Mesendoderm (in vitro differentiated cells): Measurements from ENCODE around the gene COX20.
"Not testable (repeated sequence)": the region's sequence is repeated elsewhere in the genome, so short reads cannot be mapped to it uniquely, and the experiment has no call there.

Experiments used
- DNase-seq: peaks from one replicate; pipeline ENCODE4 v3.0.0; 2013
- H2AK5ac ChIP-seq: 2 replicates; pipeline ENCODE4 v1.6.1; 2013; ENCODE audit warnings: low read length, inconsistent platforms
- H2BK120ac ChIP-seq: 2 replicates; pipeline ENCODE4 v1.6.1; 2013; ENCODE audit warnings: low read depth, mild to moderate bottlenecking, low read length, moderate library complexity, mixed read lengths
- H2BK15ac ChIP-seq: replicated peaks from 2 replicates; pipeline ENCODE4 v1.6.1; 2013; ENCODE audit warnings: low read depth, mild to moderate bottlenecking, moderate library complexity
- H2BK5ac ChIP-seq: 2 replicates; pipeline ENCODE4 v1.6.1; 2013; ENCODE audit warnings: low read length, inconsistent platforms
- H3K18ac ChIP-seq: 2 replicates; pipeline ENCODE4 v1.6.1; 2013; ENCODE audit warnings: mild to moderate bottlenecking, low read length, mixed read lengths
- H3K23ac ChIP-seq: one replicate; pipeline ENCODE4 v1.6.1; 2013; ENCODE audit warnings: low read length
- H3K27ac ChIP-seq: 2 replicates; pipeline ENCODE4 v1.5.1; 2013; ENCODE audit warnings: low read depth, mild to moderate bottlenecking, inconsistent platforms, low read length, moderate library complexity
- H3K27me3 ChIP-seq: 2 replicates; pipeline ENCODE4 v1.6.1; 2013; ENCODE audit warnings: low read length, control low read depth, mild to moderate bottlenecking, inconsistent platforms; ENCODE audit not compliant: insufficient read depth, poor library complexity
- H3K36me3 ChIP-seq: 2 replicates; pipeline ENCODE4 v1.6.1; 2013; ENCODE audit warnings: low read length, inconsistent platforms; ENCODE audit not compliant: control insufficient read depth, insufficient read depth
- H3K4ac ChIP-seq: one replicate; pipeline ENCODE4 v1.6.1; 2013; ENCODE audit warnings: low read depth, mild to moderate bottlenecking, low read length, moderate library complexity
- H3K4me1 ChIP-seq: 2 replicates; pipeline ENCODE4 v1.6.1; 2013; ENCODE audit warnings: low read depth, low read length, inconsistent platforms; ENCODE audit not compliant: control insufficient read depth
- H3K4me2 ChIP-seq: 2 replicates; pipeline ENCODE4 v1.6.1; 2013; ENCODE audit warnings: low read length
- H3K4me3 ChIP-seq: 2 replicates; pipeline ENCODE4 v1.5.1; 2013; ENCODE audit warnings: mild to moderate bottlenecking, low read length
- H3K56ac ChIP-seq: one replicate; pipeline ENCODE4 v1.6.1; 2013; ENCODE audit warnings: low read length
- H3K79me1 ChIP-seq: 2 replicates; pipeline ENCODE4 v1.6.1; 2013; ENCODE audit warnings: low read length, inconsistent platforms
- H3K79me2 ChIP-seq: 2 replicates; pipeline ENCODE4 v1.6.1; 2013; ENCODE audit warnings: mild to moderate bottlenecking, low read length; ENCODE audit not compliant: control insufficient read depth, insufficient read depth
- H3K9ac ChIP-seq: 2 replicates; pipeline ENCODE4 v1.6.1; 2013; ENCODE audit warnings: low read length, inconsistent platforms
- H4K5ac ChIP-seq: one replicate; pipeline ENCODE4 v1.6.1; 2013; ENCODE audit warnings: low read length
- H4K8ac ChIP-seq: one replicate; pipeline ENCODE4 v1.6.1; 2013; ENCODE audit warnings: low read depth, mild to moderate bottlenecking, control low read depth, low read length, moderate library complexity
- WGBS: extraction: QIAGEN DNeasy Blood & Tissue Kit; methylation state at CpG from one replicate; pipeline ENCODE4 v1.1.7; 2013; ENCODE audit warnings: low lambda C conversion rate, missing lambda C conversion rate; ENCODE audit not compliant: insufficient coverage; ENCODE audit errors: extremely low coverage; 5-methylcytosine and 5-hydroxymethylcytosine counted together

The COX20 gene

DNA sequence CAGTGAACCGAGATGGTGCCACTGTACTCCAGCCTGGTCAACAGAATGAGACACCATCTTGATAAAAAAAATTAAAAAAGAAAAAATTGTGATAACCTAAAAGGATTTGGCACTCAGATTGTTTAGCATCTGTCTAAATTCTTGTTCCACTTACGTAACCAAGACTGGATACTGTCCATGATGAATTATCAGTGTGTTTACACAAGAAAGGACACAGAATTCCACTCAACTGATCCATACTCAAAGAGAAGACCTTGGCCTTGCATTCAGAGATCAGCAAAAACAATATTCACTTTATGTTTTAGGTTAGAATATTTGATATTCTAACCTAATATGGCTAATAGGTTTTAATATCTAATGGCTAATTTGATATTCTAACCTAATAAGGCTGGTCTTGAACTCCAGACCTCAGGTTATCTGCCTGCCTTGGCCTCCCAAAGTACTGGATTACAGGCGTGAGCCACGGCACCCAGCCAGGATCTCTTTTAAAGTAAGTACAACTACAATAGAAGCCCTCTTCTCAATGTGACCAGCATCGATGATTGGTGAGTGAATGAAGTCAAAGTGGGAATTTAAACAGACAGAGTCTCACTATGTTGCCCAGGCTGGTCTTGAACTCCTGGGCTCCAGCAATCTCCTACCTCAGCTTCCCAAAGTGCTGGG lies 43.1 kb upstream of the COX20 start:
- no peak for DNase-seq
- Histone ChIP-seq H3K27me3 (no peaks in the 10 kb centered on the region), H3K79me1 (no peaks in the 10 kb centered on the region), H3K4me3 (no peak overlapping the region), H4K8ac (no peak overlapping the region), H2BK120ac (no peak overlapping the region), H3K36me3 (no peaks in the 10 kb centered on the region), H3K4me1 (no peaks in the 10 kb centered on the region), H2BK15ac (no peak overlapping the region), H3K23ac (no peak overlapping the region), H3K18ac (no peak overlapping the region), H3K56ac (no peak overlapping the region), H3K79me2 (no peaks in the 10 kb centered on the region), H3K4ac (no peak overlapping the region), H4K5ac (no peak overlapping the region), H3K4me2 (no peak overlapping the region), H3K27ac (no peak overlapping the region), H3K9ac (no peak overlapping the region), H2AK5ac (no peak overlapping the region), H2BK5ac (no peak overlapping the region)
- WGBS: no CpG with 5 or more reads among the region's 5 CpGs

DNA sequence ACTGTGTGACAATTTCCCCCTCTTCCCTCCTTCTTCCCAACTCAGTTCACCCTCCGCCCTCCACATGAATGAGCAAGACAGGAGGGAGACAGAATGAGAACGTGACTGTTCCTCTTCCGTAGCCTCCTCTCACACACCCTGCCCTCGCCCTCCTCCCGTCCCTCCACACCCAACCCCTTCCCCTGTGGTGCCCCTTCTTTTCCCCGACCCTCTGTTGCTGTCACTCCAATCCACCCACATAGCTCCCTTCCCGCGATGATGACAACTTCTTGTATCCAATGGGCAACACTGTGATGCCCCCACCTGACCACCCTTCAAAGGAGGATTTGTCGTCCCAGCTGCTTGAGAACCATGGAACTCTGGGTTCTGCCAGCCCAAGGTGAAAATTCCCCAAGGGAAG lies 41.4 kb upstream of the COX20 start:
- Histone ChIP-seq H3K27ac (no peak overlapping the region), H3K18ac (no peak overlapping the region), H3K4me2 (no peak overlapping the region), H2AK5ac (no peak overlapping the region), H3K79me2 (no peaks in the 10 kb centered on the region), H3K79me1 (no peaks in the 10 kb centered on the region), H2BK120ac (no peak overlapping the region), H4K8ac (no peak overlapping the region), H3K23ac (no peak overlapping the region), H2BK5ac (no peak overlapping the region), H3K36me3 (no peaks in the 10 kb centered on the region), H3K9ac (no peak overlapping the region), H3K4ac (no peak overlapping the region), H3K4me3 (no peak overlapping the region), H2BK15ac (no peak overlapping the region), H3K4me1 (no peaks in the 10 kb centered on the region), H3K27me3 (no peaks in the 10 kb centered on the region), H4K5ac (no peak overlapping the region), H3K56ac (no peak overlapping the region)
- no peak for DNase-seq
- no CpG with 5 or more reads among the region's 9 CpGs for WGBS

DNA sequence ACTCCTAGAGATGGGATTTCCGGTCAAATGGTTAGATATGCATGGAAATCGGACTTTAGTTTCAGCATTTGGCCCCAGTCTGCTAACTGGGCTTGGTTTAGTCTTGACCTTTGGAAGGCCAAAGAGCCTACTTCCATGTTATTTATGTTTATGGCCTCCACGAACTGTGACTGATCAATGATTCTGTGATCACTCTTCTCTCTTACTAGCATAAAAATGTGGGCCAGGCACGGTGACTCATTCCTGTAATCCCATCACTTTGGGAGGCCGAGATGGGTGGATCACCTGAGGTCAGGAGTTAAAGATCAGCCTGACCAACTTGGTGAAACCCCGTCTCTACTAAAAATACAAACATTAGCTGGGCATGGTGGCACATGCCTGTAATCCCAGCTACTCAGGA lies 40.9 kb upstream of the COX20 start:
- not testable (repeated sequence) for H3K4me3 ChIP-seq, H2BK120ac ChIP-seq, H3K36me3 ChIP-seq, H2BK5ac ChIP-seq, H3K18ac ChIP-seq, H3K4me1 ChIP-seq, H3K79me2 ChIP-seq, H2BK15ac ChIP-seq, H3K23ac ChIP-seq, H4K8ac ChIP-seq, H3K4me2 ChIP-seq, H4K5ac ChIP-seq, H3K27me3 ChIP-seq, H3K56ac ChIP-seq, H3K79me1 ChIP-seq, H3K9ac ChIP-seq, H3K4ac ChIP-seq, H3K27ac ChIP-seq, H2AK5ac ChIP-seq, DNase-seq
- no CpG with 5 or more reads among the region's 6 CpGs for WGBS

DNA sequence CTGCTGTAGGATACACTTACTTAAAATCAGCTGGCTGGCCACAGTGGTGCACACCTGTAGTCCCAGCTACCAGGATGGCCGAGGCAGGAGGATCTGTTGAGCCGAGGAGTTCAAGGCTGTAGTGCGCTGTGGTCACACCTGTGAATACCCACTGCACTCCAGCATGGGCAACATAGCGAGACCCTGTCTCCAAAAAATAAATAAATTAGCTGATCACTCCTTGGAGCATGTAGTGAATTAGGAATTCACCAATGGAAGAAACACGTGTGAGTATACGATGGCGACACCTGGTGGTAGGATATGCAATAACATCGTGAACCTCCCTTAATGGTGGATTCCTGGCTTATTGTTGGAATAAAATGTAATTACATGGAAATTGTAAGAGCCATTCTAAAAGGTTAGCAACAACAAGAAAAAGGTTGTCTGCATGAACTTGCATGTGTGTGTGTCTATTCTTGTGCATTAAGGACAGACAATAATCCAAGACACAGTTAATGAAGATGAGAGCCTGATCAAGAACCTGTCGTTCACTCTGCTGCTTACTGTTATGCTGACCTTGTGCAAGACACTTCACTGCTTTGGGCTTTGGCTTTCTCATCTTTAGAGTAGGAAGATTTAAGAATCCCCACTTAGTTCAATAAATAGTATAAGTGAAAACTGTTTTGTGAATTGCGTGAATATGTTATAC lies 38.6 kb upstream of the COX20 start:
- H3K4me1 ChIP-seq: no peaks in the 10 kb centered on the region
- WGBS: no CpG with 5 or more reads among the region's 10 CpGs

DNA sequence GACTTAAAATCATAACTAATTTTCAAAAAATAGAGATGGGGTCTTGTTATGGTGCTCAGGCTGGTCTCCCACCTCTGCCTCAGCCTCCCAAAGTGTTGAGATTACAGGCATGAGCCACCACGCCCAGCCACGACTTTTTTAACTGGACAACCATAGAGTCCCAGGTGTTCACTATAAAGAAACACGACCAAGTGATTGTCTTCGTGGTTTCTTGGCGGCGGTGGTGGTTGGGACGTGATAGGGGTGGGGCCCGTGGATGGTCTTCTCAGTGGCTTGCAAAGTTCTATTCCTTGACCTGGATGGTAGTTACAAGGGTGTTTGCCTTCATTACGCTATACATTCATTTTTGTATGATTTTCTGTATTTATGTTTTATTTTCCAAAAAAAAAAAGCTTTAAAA lies 34.6 kb upstream of the COX20 start:
- H3K56ac ChIP-seq: no peak overlapping the region
- H3K27ac ChIP-seq: no peak overlapping the region
- no peak overlapping the region for H2BK5ac ChIP-seq
- DNase-seq: no peak
- no peaks in the 10 kb centered on the region for H3K79me1 ChIP-seq
- no CpG with 5 or more reads among the region's 9 CpGs for WGBS
- no peaks in the 10 kb centered on the region for H3K27me3 ChIP-seq
- H4K8ac ChIP-seq: no peak overlapping the region
- no peaks in the 10 kb centered on the region for H3K4me1 ChIP-seq
- no peak overlapping the region for H2AK5ac ChIP-seq
- H3K23ac ChIP-seq: no peak overlapping the region
- no peak overlapping the region for H2BK120ac ChIP-seq
- no peaks in the 10 kb centered on the region for H3K79me2 ChIP-seq
- no peak overlapping the region for H3K4me3 ChIP-seq
- no peak overlapping the region for H3K18ac ChIP-seq
- H3K4ac ChIP-seq: no peak overlapping the region
- no peak overlapping the region for H4K5ac ChIP-seq
- no peak overlapping the region for H3K9ac ChIP-seq
- H3K4me2 ChIP-seq: no peak overlapping the region
- H2BK15ac ChIP-seq: no peak overlapping the region
- H3K36me3 ChIP-seq: no peaks in the 10 kb centered on the region

More for the DNA sequence above, 38.6 kb upstream of the COX20 start:
- Histone ChIP-seq H2BK120ac (no peak overlapping the region), H3K27me3 (no peaks in the 10 kb centered on the region), H3K18ac (no peak overlapping the region), H2BK15ac (no peak overlapping the region), H3K36me3 (no peaks in the 10 kb centered on the region), H3K4ac (no peak overlapping the region), H4K5ac (no peak overlapping the region), H2BK5ac (no peak overlapping the region), H3K27ac (no peak overlapping the region), H2AK5ac (no peak overlapping the region), H3K4me2 (no peak overlapping the region), H3K79me1 (no peaks in the 10 kb centered on the region), H3K4me3 (no peak overlapping the region), H3K56ac (no peak overlapping the region), H3K9ac (no peak overlapping the region), H3K79me2 (no peaks in the 10 kb centered on the region), H3K23ac (no peak overlapping the region), H4K8ac (no peak overlapping the region)
- DNase-seq: peak; percentile 59

DNA sequence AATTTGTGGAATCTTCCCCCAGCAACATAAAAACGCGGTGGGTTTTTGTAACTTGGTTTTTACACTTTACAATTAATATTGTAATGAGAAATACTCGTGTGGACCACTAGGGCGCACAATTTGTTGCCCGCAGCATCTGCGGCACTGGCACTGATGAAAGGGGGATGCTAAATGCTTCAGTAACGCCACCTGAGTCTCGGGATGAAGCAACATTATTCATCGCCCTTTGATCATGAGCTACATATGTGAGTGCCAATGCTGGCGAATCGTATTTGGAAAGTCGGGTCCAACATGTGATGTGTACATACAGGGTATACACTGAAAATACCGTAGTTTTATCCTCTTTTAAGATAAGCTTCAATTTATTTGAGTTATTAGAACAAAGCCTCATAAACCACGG lies 34.2 kb upstream of the COX20 start:
- Histone ChIP-seq H3K79me2 (no peaks in the 10 kb centered on the region), H3K36me3 (no peaks in the 10 kb centered on the region), H3K4me2 (no peak overlapping the region), H3K4ac (no peak overlapping the region), H2AK5ac (no peak overlapping the region), H3K4me1 (no peaks in the 10 kb centered on the region), H3K4me3 (no peak overlapping the region), H3K23ac (no peak overlapping the region), H3K18ac (no peak overlapping the region), H3K56ac (no peak overlapping the region), H3K27me3 (no peaks in the 10 kb centered on the region), H3K79me1 (no peaks in the 10 kb centered on the region), H4K8ac (no peak overlapping the region), H3K27ac (no peak overlapping the region), H2BK15ac (no peak overlapping the region), H2BK120ac (no peak overlapping the region), H4K5ac (no peak overlapping the region), H3K9ac (no peak overlapping the region), H2BK5ac (no peak overlapping the region)
- no CpG with 5 or more reads among the region's 14 CpGs for WGBS
- peak; percentile 45 for DNase-seq
